ENCODE results near the gene PLD4.

Gene PLD4

DNA sequence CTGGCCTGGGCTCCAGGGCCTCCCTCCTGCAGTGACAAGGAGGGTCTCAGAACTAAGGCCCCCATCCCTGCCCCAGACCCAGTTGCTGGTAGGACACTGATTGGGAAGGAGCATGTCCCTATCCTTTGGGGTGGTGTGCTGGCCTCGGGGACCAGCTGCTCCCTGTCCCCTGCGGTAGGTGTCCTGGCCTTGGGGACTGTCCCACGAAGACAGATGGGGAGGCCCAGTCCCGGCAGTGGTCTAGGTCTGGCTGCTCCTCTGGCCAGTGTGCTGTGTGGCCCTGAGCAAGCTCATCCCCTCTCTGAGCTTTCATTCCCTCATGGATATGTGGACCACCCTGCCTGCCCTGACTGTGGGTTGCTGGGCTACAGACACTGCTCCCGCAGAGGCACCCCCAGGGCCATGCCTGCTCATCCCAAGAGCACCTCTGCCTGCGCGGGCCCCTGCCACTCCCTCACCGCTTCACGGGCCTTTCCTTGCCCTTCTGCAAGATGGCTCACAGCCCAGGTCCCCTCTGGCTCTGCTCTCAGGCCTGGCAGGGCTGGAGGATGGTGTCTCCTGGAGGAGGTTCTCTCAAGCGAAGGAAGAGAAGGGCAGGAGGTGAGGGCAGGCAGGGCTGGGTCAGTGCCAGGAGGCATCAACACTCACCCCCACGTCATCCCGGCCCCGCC, 41.0 kb downstream of the PLD4 start:
- no peak overlapping the region for H3K27ac ChIP-seq (ENCODE audit: low read length)
- H3K27me3 ChIP-seq (ENCODE audit: insufficient read depth, low read length, poor library complexity), result no peaks in the 10 kb centered on the region
- ATAC-seq (ENCODE audit: insufficient read depth, low read depth) (no peak), DNase-seq (no peak)
- H3K4me3 ChIP-seq (ENCODE audit: low read depth in 1 of 2, low read length in 2 of 2), result no peak overlapping the region
- no peak for TF ChIP-seq EZH2 (IDR thresholded peaks at IDR 0.05; ENCODE audit: borderline replicate concordance, low read depth, low read length, severe bottlenecking)
- TF ChIP-seq CTCF (IDR thresholded peaks at IDR 0.05; ENCODE audit: borderline replicate concordance, extremely low read depth, low read length, poor library complexity, severe bottlenecking), result no peak
- H3K9ac ChIP-seq (ENCODE audit: low read depth, low read length), result no peak overlapping the region
- no peaks in the 10 kb centered on the region for H3K9me3 ChIP-seq (ENCODE audit: insufficient read depth, low read length, severe bottlenecking)
- peaks cover 4% of the 10 kb centered on the region; the same call in 1 of the 2 replicates for H4K20me1 ChIP-seq (ENCODE audit: insufficient read depth, low read length)
- no peaks in the 10 kb centered on the region for H3K4me1 ChIP-seq (ENCODE audit: insufficient read depth, low read length)
- no peaks in the 10 kb centered on the region for H3K79me2 ChIP-seq (ENCODE audit: insufficient read depth, low read length)
- no peak overlapping the region for H3K4me2 ChIP-seq (ENCODE audit: insufficient read depth, low read length)
- H2AFZ ChIP-seq (ENCODE audit: low read depth, low read length), result no peak overlapping the region
- no peaks in the 10 kb centered on the region for H3K36me3 ChIP-seq (ENCODE audit: insufficient read depth, low read length)

DNA sequence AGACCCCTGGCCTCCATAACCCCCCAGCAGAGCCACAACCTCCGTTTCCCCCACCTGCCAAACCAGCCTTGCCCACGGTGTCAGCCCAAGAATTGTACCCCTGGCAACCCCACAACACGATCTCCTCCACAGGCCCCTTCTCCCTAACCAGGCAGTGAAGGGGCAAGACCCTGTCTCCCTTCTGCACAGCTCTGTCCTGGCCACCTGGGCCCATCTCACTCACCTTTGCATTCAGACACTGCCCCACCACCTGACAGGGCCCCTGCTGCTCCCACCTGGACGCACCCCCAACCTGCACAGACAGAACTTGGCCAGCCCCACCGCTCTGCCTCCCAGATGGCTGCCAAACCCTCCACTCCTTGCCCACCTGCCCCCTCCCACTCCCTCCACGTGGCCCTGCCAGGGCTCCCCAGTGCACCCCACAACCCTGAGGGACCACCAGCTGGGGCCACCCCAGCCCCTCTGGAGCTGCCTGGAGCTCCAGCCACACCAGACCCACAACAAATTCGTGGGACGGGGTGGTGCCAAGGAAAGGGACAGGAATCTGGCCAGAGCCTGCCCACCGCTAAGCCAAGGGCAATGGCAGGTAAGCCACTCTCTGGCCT, 41.7 kb downstream of the PLD4 start:
- no peak overlapping the region for H3K4me3 ChIP-seq (ENCODE audit: low read depth in 1 of 2, low read length in 2 of 2)
- no peak overlapping the region for H2AFZ ChIP-seq (ENCODE audit: low read depth, low read length)
- H3K9ac ChIP-seq (ENCODE audit: low read depth, low read length), result no peak overlapping the region
- no peak for ATAC-seq (ENCODE audit: insufficient read depth, low read depth)
- H3K36me3 ChIP-seq (ENCODE audit: insufficient read depth, low read length), result no peaks in the 10 kb centered on the region
- H3K9me3 ChIP-seq (ENCODE audit: insufficient read depth, low read length, severe bottlenecking), result no peaks in the 10 kb centered on the region
- no peaks in the 10 kb centered on the region for H3K27me3 ChIP-seq (ENCODE audit: insufficient read depth, low read length, poor library complexity)
- no peak overlapping the region for H3K4me2 ChIP-seq (ENCODE audit: insufficient read depth, low read length)
- no peak overlapping the region for H3K27ac ChIP-seq (ENCODE audit: low read length)
- H3K79me2 ChIP-seq (ENCODE audit: insufficient read depth, low read length), result no peaks in the 10 kb centered on the region
- no peaks in the 10 kb centered on the region for H3K4me1 ChIP-seq (ENCODE audit: insufficient read depth, low read length)
- TF ChIP-seq CTCF (IDR thresholded peaks at IDR 0.05; ENCODE audit: borderline replicate concordance, extremely low read depth, low read length, poor library complexity, severe bottlenecking), result no peak
- no peak for TF ChIP-seq EZH2 (IDR thresholded peaks at IDR 0.05; ENCODE audit: borderline replicate concordance, low read depth, low read length, severe bottlenecking)
- peaks cover 4% of the 10 kb centered on the region; the same call in 1 of the 2 replicates for H4K20me1 ChIP-seq (ENCODE audit: insufficient read depth, low read length)
- no peak for DNase-seq

- no peak for ATAC-seq (ENCODE audit: insufficient read depth, low read depth)
- H2AFZ ChIP-seq (ENCODE audit: low read depth, low read length), result no peak overlapping the region
- no peaks in the 10 kb centered on the region for H3K4me1 ChIP-seq (ENCODE audit: insufficient read depth, low read length)
- no peaks in the 10 kb centered on the region for H3K9me3 ChIP-seq (ENCODE audit: insufficient read depth, low read length, severe bottlenecking)
- H3K27me3 ChIP-seq (ENCODE audit: insufficient read depth, low read length, poor library complexity), result no peaks in the 10 kb centered on the region
- H4K20me1 ChIP-seq (ENCODE audit: insufficient read depth, low read length), result peaks cover 4% of the 10 kb centered on the region
- DNase-seq, result no peak
- no peak overlapping the region for H3K4me2 ChIP-seq (ENCODE audit: insufficient read depth, low read length)
- H3K27ac ChIP-seq (ENCODE audit: low read length), result no peak overlapping the region
- no peaks in the 10 kb centered on the region for H3K36me3 ChIP-seq (ENCODE audit: insufficient read depth, low read length)
- H3K9ac ChIP-seq (ENCODE audit: low read depth, low read length), result no peak overlapping the region
- H3K4me3 ChIP-seq (ENCODE audit: low read depth in 1 of 2, low read length in 2 of 2), result no peak overlapping the region
- TF ChIP-seq CTCF (IDR thresholded peaks at IDR 0.05; ENCODE audit: borderline replicate concordance, extremely low read depth, low read length, poor library complexity, severe bottlenecking), result no peak
- no peak for TF ChIP-seq EZH2 (IDR thresholded peaks at IDR 0.05; ENCODE audit: borderline replicate concordance, low read depth, low read length, severe bottlenecking)
- no peaks in the 10 kb centered on the region for H3K79me2 ChIP-seq (ENCODE audit: insufficient read depth, low read length)
These were observed 42.3 kb downstream of the PLD4 start for GRCh38 chr14:104966981-104967385.
